ENCODE results near the gene SCNM1. TPM values are rescaled to one million over a fixed set of nuclear protein-coding genes. Genes with fewer than 3 reads are reported as not detected.

The SCNM1 gene
- total and polyA plus RNA-seq, 9 of the 15 experiments (the other 6 are each of a cell fraction or from before 2014, with no cell fraction given), result 17.2 to 204 (median 63.0) TPM

GRCh38 chr1:151158326-151158725, 7.6 kb upstream of the SCNM1 start:
- Histone ChIP-seq H3K4me1 (replicated peaks in 1 of 2; ENCODE audit: control insufficient read depth in 2 of 2, insufficient read depth in 2 of 2, low read length in 2 of 2) (peaks cover 8 to 14% of the 10 kb centered on the region in 2 experiments; a peak in 4 of 5 replicates), H4K20me1 (replicated peaks; ENCODE audit: control insufficient read depth, insufficient read depth, low read length) (no peaks in the 10 kb centered on the region; the same call in 1 of the 2 replicates), H3K36me3 (ENCODE audit: control insufficient read depth, insufficient read depth, low read length) (peaks cover 27% of the 10 kb centered on the region; the same call in 2 of the 3 replicates), H2AFZ (ENCODE audit: low read depth, low read length) (no peak overlapping the region), H3K9me1 (ENCODE audit: control insufficient read depth, insufficient read depth, low read length) (no peaks in the 10 kb centered on the region), H3K9ac (ENCODE audit: insufficient read depth in 1 of 2, low read depth in 2 of 2, low read length in 2 of 2) (0 out of 4 replicates have a peak overlapping the region, but pooled peaks of 1 of the 2 experiments have one; percentile 38), H3K9me3 (replicated peaks; ENCODE audit: control insufficient read depth, insufficient read depth, low read depth, low read length) (no peaks in the 10 kb centered on the region; the same call in 1 of the 2 replicates), H3K27ac (ENCODE audit: extremely low read depth, low read depth, low read length) (no peak overlapping the region), H3K79me2 (ENCODE audit: control insufficient read depth, insufficient read depth, low read length) (no peaks in the 10 kb centered on the region), H3K4me3 (no peak overlapping the region), H3K4me2 (ENCODE audit: insufficient read depth, low read length) (no peak overlapping the region), H3K27me3 (ENCODE audit: control insufficient read depth in 2 of 2, insufficient read depth in 2 of 2, low read length in 2 of 2) (no peaks in the 10 kb centered on the region)
- FAIRE-seq (no peak), DNase-seq (ENCODE audit: extremely low read depth in 1 of 4, low spot score in 3 of 4) (no peak), ATAC-seq (no peak)
- intact Hi-C loops (cut with micrococcal nuclease) (no loop called here), in situ Hi-C loops (cut with MboI) (loop anchor here (5.0 kb wide), 2 partner anchors 66 to 141 kb away; no protein-coding TSS in a partner anchor)
- BruUV-seq (replicated peaks), result no TSS peak
- ChIA-PET CTCF (ENCODE audit: low intra/inter-chr PET ratio) (interaction anchor here (0.6 kb wide), 1 partner anchor 63 kb away, joined by 3 read pairs; no protein-coding TSS in a partner anchor), POLR2A (interaction anchor here (0.5 to 1.7 kb wide), 2 partner anchors 10 to 134 kb away, joined by 4 to 5 read pairs; no protein-coding TSS in a partner anchor)
- TF ChIP-seq ZNF232 (CRISPR knock-in tag; IDR thresholded peaks at IDR 0.05), result no peak
- no peak for TF ChIP-seq ELK1 (CRISPR knock-in tag; IDR thresholded peaks at IDR 0.05)
- no peak for TF ChIP-seq ZNF3 (CRISPR knock-in tag; IDR thresholded peaks at IDR 0.05)
- no peak for TF ChIP-seq ILF3 (IDR thresholded peaks at IDR 0.05; ENCODE audit: borderline replicate concordance)
- no peak for TF ChIP-seq ZFX (CRISPR knock-in tag; IDR thresholded peaks at IDR 0.05)
- TF ChIP-seq TSC22D4 (tag; IDR thresholded peaks at IDR 0.05), result no peak
- no peak for TF ChIP-seq HBP1 (CRISPR knock-in tag; IDR thresholded peaks at IDR 0.05)
- no peak for TF ChIP-seq TBL1XR1 (IDR thresholded peaks at IDR 0.05; ENCODE audit: low read length in 2 of 2)
- WGBS (ENCODE audit: insufficient coverage, low coverage, missing lambda C conversion rate), result 72% methylated on average over 5 of the region's 5 CpGs
